Measurements from ENCODE around the gene KCNJ9. TPM values are rescaled to one million over a fixed set of nuclear protein-coding genes. Genes with fewer than 3 reads are reported as not detected.
"Not testable (repeated sequence)": the region's sequence is repeated elsewhere in the genome, so short reads cannot be mapped to it uniquely, and the experiment has no call there.

The KCNJ9 gene
- total RNA-seq, 1 donor from 2014 or later = not detected

DNA sequence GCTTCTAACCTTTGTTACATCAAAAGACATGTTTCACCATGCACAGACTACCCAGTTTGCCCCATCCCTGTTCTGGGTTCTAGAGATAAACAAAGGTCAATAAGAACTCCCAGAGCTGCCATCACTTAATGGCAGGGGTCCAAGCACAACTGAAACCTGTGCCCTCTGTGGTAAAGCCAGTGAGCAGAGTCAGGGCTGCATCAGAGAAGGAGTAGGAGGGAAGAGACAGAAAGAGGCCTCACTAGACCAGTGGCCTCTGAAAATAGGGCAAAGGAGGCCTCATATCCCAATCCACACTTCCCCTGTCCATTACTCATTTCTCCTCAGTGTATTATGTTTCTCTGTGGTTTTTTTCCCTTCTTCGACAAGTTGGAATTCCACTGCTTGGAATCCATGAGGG is 44.4 kb downstream of the KCNJ9 start:
- no peak for DNase-seq (ENCODE audit: low spot score)

DNA sequence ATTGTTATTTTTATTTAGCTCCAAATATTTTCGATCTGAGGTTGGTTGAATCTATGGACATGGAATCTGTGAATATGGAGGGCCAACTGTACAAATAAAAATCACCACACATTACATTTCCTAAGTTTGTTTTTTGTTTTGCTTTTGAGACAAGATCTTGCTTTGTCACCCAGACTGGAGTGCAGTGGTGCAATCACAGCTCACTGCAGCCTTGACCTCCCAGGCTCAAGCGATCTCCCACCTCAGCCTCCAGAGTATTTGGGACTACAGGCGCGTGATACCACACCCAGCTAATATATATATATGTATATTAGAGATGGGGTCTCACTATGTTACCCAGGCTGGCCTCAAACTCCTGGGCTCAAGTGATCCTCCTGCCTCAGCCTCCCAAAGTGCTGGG is 45.0 kb downstream of the KCNJ9 start:
- DNase-seq (ENCODE audit: low spot score) = not testable (repeated sequence)

DNA sequence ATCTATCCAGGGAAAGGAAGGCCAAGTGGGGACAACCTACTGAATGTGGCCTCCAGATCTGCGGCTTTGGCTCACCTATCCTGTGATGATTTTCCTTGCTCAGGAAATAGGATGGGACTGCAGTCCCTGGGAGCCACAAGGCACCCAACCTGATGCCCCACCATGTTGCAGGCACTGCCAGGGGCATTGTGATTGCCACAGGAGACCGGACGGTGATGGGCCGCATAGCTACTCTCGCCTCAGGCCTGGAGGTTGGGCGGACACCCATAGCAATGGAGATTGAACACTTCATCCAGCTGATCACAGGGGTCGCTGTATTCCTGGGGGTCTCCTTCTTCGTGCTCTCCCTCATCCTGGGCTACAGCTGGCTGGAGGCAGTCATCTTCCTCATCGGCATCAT is 46.0 kb downstream of the KCNJ9 start:
- DNase-seq (ENCODE audit: low spot score) = no peak

DNA sequence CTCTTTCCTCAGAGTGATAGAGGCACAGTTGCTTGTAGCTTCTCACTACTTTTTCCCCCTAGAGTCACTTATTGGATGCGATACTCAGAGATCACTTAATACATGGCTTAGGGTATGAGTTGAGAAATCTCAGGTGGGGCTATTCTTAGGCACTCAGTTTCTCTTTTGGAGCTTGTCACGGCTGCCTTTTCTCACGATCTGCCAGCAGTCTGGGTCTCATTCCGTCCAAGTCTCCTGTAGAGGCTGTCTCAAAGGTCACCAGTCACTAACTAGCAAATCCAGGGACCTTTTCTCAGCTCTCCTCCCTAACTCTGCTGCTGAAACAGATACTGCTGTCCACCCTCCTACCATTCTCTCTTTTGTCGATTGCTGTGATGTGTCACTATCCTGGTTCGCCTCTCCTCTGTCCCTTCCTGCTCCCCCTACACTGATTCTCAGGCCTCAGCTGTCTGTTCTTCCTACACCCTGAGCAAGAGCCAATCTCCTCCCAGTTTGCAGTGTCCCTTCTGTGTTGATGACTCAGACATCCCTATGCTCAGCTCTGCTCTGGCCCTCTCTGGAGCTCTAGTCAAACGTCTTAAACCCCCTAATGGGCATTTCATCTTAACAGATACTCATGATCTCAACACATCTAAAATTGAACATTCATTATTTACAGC is 46.7 kb downstream of the KCNJ9 start:
- DNase-seq (ENCODE audit: low spot score) = no peak

DNA sequence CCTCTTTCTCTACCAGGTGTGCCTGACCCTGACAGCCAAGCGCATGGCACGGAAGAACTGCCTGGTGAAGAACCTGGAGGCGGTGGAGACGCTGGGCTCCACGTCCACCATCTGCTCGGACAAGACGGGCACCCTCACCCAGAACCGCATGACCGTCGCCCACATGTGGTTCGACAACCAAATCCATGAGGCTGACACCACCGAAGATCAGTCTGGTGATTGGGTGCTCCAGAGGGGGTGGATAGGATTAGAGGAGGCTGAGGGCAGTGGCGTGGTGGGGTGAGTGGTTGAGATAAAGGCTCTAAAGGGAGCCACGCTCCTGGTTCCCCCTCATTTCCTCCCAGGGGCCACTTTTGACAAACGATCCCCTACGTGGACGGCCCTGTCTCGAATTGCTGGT is 47.3 kb downstream of the KCNJ9 start:
- DNase-seq (ENCODE audit: low spot score) = no peak

DNA sequence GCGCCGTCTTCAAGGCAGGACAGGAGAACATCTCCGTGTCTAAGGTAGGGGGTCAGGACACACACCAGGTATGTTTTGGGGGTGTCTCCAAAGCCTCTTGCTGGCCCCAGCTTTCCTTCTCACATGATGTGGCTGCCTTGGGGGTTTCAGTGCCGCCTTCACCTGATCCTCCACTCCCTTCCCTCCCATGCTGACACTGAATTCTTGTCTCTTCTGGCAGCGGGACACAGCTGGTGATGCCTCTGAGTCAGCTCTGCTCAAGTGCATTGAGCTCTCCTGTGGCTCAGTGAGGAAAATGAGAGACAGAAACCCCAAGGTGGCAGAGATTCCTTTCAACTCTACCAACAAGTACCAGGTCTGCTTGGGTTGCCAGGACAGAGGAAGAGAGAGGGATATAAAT is 47.7 kb downstream of the KCNJ9 start:
- DNase-seq (ENCODE audit: low spot score) = no peak

DNA sequence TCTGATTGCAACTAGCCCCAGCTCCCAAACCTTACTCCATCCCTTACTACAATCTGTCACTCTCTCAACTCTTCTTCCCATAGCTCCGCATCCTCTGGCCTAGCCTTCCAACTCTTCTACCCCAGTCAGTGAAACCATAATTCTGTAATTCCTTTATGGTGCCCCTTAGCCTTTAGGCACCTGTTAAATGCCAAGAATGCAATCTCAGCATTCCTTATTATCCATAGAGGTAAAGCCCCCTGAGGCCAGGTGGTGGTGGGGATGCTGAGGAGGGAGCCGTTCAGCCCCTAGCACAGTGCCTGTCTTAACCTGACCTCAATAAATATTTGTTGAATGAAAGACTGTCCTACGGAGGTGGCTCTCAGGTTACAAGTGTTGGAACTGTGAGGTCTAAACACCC is 48.2 kb downstream of the KCNJ9 start:
- DNase-seq (ENCODE audit: low spot score) = no peak

DNA sequence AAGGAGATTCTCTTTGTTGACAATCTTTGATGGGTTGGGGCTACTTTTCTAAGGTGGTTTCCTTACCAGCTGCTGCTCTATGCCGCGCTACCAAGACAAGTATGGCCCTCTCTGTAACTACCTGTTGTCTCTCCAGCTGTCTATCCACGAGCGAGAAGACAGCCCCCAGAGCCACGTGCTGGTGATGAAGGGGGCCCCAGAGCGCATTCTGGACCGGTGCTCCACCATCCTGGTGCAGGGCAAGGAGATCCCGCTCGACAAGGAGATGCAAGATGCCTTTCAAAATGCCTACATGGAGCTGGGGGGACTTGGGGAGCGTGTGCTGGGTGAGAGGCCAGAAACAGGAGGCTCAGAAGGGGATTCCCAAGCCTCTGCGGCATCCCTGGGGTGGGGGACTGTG is 48.6 kb downstream of the KCNJ9 start:
- DNase-seq (ENCODE audit: low spot score) = no peak

DNA sequence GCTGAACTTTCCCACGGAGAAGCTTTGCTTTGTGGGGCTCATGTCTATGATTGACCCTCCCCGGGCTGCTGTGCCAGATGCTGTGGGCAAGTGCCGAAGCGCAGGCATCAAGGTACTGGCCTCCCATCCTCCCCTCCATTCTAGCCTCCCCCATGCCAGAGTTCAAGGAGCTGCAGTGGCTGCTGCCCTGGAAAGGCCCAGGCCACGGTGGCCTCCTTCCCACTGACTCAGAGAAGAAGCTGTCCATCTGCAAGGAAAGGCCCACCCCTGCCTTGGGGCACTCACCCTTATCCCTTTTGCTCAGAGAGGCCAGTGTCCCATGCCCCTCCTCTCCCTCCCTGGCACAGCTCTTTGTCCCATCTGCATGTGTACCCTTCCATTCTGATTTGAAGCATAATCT is 49.1 kb downstream of the KCNJ9 start:
- no peak for DNase-seq (ENCODE audit: low spot score)

DNA sequence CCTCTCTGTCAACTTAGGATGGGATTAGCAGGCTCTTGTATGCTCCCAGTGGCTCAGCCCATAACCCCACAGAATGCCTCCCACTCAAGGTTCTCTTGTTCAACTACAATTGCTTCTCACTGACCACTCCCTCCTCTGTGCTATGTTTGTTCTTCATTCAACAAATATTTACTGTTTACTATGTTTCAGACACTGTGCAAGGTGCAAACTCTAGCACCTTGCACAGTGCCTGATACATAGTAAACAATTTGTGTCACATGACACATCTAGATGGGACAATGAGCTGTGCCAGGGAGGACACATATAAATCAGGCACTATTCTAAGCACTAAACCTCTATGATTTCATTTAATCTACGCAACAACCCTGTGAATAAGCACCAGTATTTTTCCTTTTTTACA is 49.6 kb downstream of the KCNJ9 start:
- DNase-seq (ENCODE audit: low spot score) = no peak

DNA sequence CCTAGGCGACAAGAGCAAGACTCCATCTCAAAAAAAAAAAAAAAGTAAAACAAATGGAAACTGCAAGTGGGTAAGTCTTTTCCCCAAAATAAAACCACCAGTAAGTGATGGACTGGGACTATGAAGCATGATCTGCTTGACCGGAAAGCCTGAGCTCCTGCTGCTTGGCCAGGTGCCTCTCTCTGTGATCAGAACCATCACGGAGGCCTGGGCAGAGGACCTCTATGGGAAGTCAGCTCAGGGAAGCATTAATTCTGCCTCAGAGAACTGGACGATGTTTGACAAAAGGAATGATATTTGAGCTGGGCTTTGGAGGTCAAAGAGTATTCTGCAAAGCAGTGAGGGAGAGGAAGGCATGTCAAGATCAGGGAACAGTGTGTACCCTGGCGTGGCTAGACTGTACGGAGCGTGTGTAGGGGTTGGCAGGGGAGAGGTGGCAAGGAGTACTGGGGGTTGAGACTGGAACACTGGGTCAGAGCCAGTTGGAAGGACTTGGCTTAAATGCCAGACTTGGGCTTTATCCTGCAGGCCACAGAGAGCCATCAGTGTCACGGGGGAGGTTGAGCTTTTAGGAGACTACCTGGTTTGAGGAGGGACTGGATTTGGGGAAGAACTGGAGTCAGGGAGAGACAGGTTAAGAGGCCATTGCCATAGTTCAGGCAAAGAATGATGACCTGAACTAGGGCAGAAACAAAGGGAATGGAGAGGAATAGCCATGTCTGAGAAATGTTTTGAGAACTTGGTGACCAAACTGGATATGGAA is 50.6 kb downstream of the KCNJ9 start:
- DNase-seq (ENCODE audit: low spot score) = no peak

DNA sequence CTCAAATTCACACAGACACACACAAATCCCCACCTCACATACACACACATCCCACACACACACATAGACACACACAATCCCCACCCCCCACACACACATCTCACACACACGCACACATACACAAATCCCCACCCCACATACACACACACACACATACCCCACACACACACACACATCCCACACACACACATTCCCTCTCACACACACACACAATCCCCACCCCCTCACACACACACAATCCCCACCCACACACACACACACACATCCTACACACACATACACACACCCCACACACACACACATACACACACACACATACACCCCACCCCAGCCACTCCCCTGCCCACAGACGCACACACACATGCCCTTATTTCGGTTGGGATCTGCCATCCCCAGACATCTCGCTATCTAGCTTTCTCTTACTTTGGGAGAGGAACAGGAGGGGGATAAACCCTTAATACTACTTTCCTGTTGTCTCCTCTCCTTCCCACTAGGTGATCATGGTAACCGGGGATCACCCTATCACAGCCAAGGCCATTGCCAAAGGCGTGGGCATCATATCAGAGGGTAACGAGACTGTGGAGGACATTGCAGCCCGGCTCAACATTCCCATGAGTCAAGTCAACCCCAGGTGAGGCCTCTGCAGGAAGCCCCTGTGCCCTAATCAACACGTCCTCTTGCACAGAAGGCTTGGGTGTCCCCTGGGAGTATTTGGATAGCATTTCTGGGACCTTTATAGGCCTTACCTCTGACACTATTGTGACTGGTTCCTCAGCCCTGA is 52.8 kb downstream of the KCNJ9 start:
- DNase-seq (ENCODE audit: low spot score) = no peak

DNA sequence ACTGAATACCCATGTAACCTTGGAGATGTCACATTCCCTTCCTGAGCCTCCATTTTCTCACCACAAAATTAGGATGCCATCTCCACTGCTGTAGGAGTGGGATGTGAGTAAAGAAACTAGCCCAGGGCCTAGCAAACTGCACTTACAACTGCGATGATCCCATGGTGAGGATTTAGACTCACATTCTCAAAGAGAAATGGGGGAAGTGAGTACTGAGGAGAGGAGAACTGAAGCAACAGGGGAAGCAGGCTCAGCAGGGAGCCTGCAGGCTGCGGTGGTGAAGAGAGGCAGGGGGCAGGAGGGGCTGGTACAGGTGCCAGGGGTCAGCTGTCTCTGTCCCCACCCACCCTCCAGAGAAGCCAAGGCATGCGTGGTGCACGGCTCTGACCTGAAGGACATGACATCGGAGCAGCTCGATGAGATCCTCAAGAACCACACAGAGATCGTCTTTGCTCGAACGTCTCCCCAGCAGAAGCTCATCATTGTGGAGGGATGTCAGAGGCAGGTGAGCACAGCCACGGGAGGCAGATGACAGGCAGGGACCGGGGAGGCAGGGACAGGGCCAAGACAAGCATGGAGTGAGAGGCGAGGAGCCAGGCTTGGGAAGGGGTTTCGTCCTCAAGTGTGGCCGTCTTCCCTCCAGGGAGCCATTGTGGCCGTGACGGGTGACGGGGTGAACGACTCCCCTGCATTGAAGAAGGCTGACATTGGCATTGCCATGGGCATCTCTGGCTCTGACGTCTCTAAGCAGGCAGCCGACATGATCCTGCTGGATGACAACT is 53.6 kb downstream of the KCNJ9 start:
- no peak for DNase-seq (ENCODE audit: low spot score)

DNA sequence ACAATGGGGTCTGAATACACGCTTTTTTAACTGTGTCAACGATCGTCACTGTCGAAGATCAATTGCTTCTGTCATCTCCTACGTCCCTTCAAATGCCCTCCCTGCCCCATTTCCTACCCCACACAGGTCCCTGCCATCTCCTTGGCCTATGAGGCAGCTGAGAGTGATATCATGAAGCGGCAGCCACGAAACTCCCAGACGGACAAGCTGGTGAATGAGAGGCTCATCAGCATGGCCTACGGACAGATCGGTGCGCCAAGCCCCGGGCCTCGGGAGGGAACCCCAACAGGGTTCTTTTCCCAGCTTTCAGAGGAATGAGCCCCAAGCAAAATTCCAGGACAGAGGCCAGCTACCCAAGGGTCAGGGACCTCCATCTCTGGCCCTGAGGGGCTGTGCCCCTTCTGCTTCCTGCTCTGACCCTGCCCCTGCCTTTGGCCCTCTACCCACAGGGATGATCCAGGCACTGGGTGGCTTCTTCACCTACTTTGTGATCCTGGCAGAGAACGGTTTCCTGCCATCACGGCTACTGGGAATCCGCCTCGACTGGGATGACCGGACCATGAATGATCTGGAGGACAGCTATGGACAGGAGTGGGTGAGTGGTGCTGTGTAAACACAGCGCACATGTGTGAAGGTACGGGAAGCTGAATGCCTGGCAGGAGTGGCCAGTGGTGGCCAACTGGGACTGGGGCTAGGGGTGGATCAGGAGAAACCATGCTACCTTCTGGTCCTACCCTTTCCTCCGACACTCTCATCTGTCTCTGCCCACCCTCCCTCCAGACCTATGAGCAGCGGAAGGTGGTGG is 55.0 kb downstream of the KCNJ9 start:
- no peak for DNase-seq (ENCODE audit: low spot score)

DNA sequence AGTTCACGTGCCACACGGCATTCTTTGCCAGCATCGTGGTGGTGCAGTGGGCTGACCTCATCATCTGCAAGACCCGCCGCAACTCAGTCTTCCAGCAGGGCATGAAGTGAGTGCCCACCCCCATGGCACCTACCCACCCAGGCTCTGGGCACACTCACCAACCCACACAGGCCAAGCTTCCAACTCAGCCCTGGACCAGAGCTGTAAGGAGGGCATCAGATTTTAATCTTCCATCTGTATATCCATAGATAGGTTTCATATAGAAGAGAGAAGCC is 55.5 kb downstream of the KCNJ9 start:
- DNase-seq (ENCODE audit: low spot score) = no peak

DNA sequence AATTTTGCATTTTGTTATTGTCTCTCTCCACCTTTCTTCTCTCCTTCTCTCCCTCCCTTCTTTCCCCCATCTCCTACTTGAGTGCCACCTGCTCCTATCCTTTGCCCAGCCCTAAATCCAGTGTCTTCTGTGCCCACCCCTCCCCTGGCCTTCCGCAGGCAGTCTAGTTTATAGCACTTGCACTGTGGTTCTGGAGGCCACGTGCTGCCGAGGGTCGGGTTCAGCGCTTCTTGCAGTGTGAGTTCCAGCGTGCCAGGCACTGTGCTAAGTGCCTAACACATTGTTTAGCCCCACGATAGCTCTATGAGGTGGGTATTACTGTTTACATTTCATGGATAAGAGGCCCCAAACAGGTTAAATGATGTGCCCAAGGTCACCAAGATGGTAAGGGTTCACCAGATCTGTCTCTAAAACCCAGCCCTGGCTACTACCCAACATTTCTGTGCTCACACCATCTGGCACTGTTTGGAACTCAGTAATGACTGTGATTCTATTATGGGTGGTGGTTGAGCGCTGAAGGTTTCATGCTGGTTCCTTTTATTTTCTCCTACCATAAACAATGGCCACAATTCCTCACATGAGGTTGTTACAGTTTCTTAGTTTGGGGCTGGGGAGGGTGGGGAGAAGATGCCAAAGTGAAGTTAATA is 56.0 kb downstream of the KCNJ9 start:
- DNase-seq (ENCODE audit: low spot score) = no peak

DNA sequence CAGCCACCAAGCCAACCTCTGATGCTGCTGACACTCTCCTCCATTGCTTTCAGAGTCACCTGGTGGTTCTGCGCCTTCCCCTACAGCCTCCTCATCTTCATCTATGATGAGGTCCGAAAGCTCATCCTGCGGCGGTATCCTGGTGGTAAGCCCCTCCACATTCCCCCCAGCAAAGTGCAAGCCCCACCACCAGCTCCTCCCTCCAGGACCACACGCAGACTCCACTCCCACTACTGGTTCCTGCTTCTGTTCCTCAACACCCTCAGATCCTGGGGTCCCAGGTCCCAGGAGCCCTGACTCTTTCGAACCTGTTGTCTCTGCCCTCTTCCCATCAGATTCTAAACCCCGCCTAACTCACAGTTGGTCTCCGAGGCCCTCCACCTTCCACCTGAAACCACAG is 58.5 kb downstream of the KCNJ9 start:
- DNase-seq (ENCODE audit: low spot score) = no peak

Data from ureter (tissue), 1 donor.